ENCODE results near the gene LGI1.

LGI1 gene

GRCh38 chr10:93723153-93723552, 34.6 kb upstream of the LGI1 start:
- Histone ChIP-seq H3K4me1 (ENCODE audit: insufficient read depth, low read length, poor library complexity, severe bottlenecking) (no peaks in the 10 kb centered on the region), H3K9me3 (ENCODE audit: insufficient read depth, low read depth, low read length) (no peaks in the 10 kb centered on the region), H3K4me2 (ENCODE audit: low read depth, low read length, poor library complexity, severe bottlenecking) (no peak overlapping the region), H3K4me3 (ENCODE audit: low read length, poor library complexity, severe bottlenecking) (no peak overlapping the region), H3K27me3 (ENCODE audit: insufficient read depth, low read length, poor library complexity, severe bottlenecking) (no peaks in the 10 kb centered on the region), H3K9me2 (replicated peaks; ENCODE audit: low read depth, low read length) (no peaks in the 10 kb centered on the region), H3K9ac (ENCODE audit: low read depth, low read length, poor library complexity, severe bottlenecking) (no peak overlapping the region), H3F3A (ENCODE audit: low read depth) (no peaks in the 10 kb centered on the region), H3K79me2 (ENCODE audit: insufficient read depth, low read length) (no peaks in the 10 kb centered on the region), H2AFZ (ENCODE audit: low read length) (no peak overlapping the region), H3K36me3 (ENCODE audit: insufficient read depth, low read length) (no peaks in the 10 kb centered on the region), H4K20me1 (ENCODE audit: insufficient read depth, low read length, poor library complexity, severe bottlenecking) (no peaks in the 10 kb centered on the region)
- TF ChIP-seq, protein P1, sequence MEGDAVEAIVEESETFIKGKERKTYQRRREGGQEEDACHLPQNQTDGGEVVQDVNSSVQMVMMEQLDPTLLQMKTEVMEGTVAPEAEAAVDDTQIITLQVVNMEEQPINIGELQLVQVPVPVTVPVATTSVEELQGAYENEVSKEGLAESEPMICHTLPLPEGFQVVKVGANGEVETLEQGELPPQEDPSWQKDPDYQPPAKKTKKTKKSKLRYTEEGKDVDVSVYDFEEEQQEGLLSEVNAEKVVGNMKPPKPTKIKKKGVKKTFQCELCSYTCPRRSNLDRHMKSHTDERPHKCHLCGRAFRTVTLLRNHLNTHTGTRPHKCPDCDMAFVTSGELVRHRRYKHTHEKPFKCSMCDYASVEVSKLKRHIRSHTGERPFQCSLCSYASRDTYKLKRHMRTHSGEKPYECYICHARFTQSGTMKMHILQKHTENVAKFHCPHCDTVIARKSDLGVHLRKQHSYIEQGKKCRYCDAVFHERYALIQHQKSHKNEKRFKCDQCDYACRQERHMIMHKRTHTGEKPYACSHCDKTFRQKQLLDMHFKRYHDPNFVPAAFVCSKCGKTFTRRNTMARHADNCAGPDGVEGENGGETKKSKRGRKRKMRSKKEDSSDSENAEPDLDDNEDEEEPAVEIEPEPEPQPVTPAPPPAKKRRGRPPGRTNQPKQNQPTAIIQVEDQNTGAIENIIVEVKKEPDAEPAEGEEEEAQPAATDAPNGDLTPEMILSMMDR (conservative IDR thresholded peaks at IDR 0.05; ENCODE audit: low read length) = no peak
- TF ChIP-seq EZH2phosphoT487 (IDR thresholded peaks at IDR 0.05; ENCODE audit: borderline replicate concordance) = no peak

DNA sequence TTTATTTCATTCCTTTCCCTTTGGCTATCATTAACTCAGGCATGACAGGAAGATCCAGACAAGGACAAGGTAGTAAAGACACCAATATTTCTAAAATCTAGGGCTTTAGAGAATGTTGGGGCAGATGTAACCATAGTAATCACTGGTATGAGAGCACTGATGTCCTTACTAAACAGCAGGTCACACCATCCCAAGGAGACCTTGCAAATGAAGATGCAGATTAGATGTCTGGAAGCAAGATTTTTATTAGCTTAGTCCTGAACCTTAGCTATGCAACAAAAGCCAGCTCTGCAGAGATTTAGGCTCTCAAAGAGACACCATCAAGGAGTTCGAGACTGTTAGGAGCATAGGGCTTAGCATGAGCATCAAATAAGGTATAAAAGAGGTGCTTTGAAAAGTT, 31.7 kb upstream of the LGI1 start:
- no peaks in the 10 kb centered on the region for H3K79me2 ChIP-seq (ENCODE audit: insufficient read depth, low read length)
- H3K9ac ChIP-seq (ENCODE audit: low read depth, low read length, poor library complexity, severe bottlenecking) = no peak overlapping the region
- no peaks in the 10 kb centered on the region for H3K36me3 ChIP-seq (ENCODE audit: insufficient read depth, low read length)
- H2AFZ ChIP-seq (ENCODE audit: low read length) = no peak overlapping the region
- TF ChIP-seq EZH2phosphoT487 (IDR thresholded peaks at IDR 0.05; ENCODE audit: borderline replicate concordance) = no peak
- TF ChIP-seq, protein P1 (conservative IDR thresholded peaks at IDR 0.05; ENCODE audit: low read length) = no peak
- no peaks in the 10 kb centered on the region for H3K4me1 ChIP-seq (ENCODE audit: insufficient read depth, low read length, poor library complexity, severe bottlenecking)
- no peaks in the 10 kb centered on the region for H3K27me3 ChIP-seq (ENCODE audit: insufficient read depth, low read length, poor library complexity, severe bottlenecking)
- H3K9me3 ChIP-seq (ENCODE audit: insufficient read depth, low read depth, low read length) = no peaks in the 10 kb centered on the region
- no peak overlapping the region for H3K4me2 ChIP-seq (ENCODE audit: low read depth, low read length, poor library complexity, severe bottlenecking)
- H3K9me2 ChIP-seq (replicated peaks; ENCODE audit: low read depth, low read length) = no peaks in the 10 kb centered on the region
- no peak overlapping the region for H3K4me3 ChIP-seq (ENCODE audit: low read length, poor library complexity, severe bottlenecking)
- no peaks in the 10 kb centered on the region for H4K20me1 ChIP-seq (ENCODE audit: insufficient read depth, low read length, poor library complexity, severe bottlenecking)
- no peaks in the 10 kb centered on the region for H3F3A ChIP-seq (ENCODE audit: low read depth)

GRCh38 chr10:93741367-93741766, 16.4 kb upstream of the LGI1 start:
- Histone ChIP-seq H2AFZ (ENCODE audit: low read length) (no peak overlapping the region), H3K27me3 (ENCODE audit: insufficient read depth, low read length, poor library complexity, severe bottlenecking) (no peaks in the 10 kb centered on the region), H3K4me1 (ENCODE audit: insufficient read depth, low read length, poor library complexity, severe bottlenecking) (no peaks in the 10 kb centered on the region), H3K4me2 (ENCODE audit: low read depth, low read length, poor library complexity, severe bottlenecking) (no peak overlapping the region), H3K9ac (ENCODE audit: low read depth, low read length, poor library complexity, severe bottlenecking) (no peak overlapping the region), H3K79me2 (ENCODE audit: insufficient read depth, low read length) (no peaks in the 10 kb centered on the region), H3F3A (ENCODE audit: low read depth) (no peaks in the 10 kb centered on the region), H3K4me3 (ENCODE audit: low read length, poor library complexity, severe bottlenecking) (no peak overlapping the region), H3K9me3 (ENCODE audit: insufficient read depth, low read depth, low read length) (no peaks in the 10 kb centered on the region), H3K36me3 (ENCODE audit: insufficient read depth, low read length) (no peaks in the 10 kb centered on the region), H3K9me2 (replicated peaks; ENCODE audit: low read depth, low read length) (no peaks in the 10 kb centered on the region), H4K20me1 (ENCODE audit: insufficient read depth, low read length, poor library complexity, severe bottlenecking) (no peaks in the 10 kb centered on the region)
- TF ChIP-seq, protein P1 (conservative IDR thresholded peaks at IDR 0.05; ENCODE audit: low read length) = no peak
- TF ChIP-seq EZH2phosphoT487 (IDR thresholded peaks at IDR 0.05; ENCODE audit: borderline replicate concordance) = no peak
